ENCODE results near the gene PRDM13.

PRDM13 gene

GRCh38 chr6:99563056-99563723 is 43.4 kb upstream of the PRDM13 start:
- peaks cover 18% of the 10 kb centered on the region for H3K4me1 ChIP-seq (ENCODE audit: control insufficient read depth, low read length)
- H3K4me2 ChIP-seq (ENCODE audit: low read length), result no peak overlapping the region
- 0 out of 2 replicates have a peak, but pooled peaks cover 3% of the 10 kb centered on the region for H3F3A ChIP-seq (ENCODE audit: control insufficient read depth, insufficient read depth)
- H3K4me3 ChIP-seq (ENCODE audit: low read length), result no peak overlapping the region
- peaks cover 20% of the 10 kb centered on the region for H4K20me1 ChIP-seq (ENCODE audit: control insufficient read depth, insufficient read depth, low read depth, low read length)
- no peaks in the 10 kb centered on the region for H3K27me3 ChIP-seq (ENCODE audit: control insufficient read depth, low read length)
- H3K79me2 ChIP-seq (ENCODE audit: control insufficient read depth, low read length), result peaks cover 78% of the 10 kb centered on the region
- no peak overlapping the region for H3K27ac ChIP-seq (ENCODE audit: low read depth, low read length)
- TF ChIP-seq CTCF (IDR thresholded peaks at IDR 0.05; ENCODE audit: low read depth, low read length, poor library complexity, severe bottlenecking), result no peak
- no peak for TF ChIP-seq EZH2phosphoT487 (IDR thresholded peaks at IDR 0.05; ENCODE audit: borderline replicate concordance, low read length)
- no peaks in the 10 kb centered on the region for H3K9me3 ChIP-seq (ENCODE audit: control insufficient read depth, insufficient read depth, low read length)
- H3K36me3 ChIP-seq (ENCODE audit: control insufficient read depth, low read length), result peaks cover 57% of the 10 kb centered on the region
- H3K9me2 ChIP-seq (replicated peaks; ENCODE audit: control insufficient read depth, low read length), result no peaks in the 10 kb centered on the region

DNA sequence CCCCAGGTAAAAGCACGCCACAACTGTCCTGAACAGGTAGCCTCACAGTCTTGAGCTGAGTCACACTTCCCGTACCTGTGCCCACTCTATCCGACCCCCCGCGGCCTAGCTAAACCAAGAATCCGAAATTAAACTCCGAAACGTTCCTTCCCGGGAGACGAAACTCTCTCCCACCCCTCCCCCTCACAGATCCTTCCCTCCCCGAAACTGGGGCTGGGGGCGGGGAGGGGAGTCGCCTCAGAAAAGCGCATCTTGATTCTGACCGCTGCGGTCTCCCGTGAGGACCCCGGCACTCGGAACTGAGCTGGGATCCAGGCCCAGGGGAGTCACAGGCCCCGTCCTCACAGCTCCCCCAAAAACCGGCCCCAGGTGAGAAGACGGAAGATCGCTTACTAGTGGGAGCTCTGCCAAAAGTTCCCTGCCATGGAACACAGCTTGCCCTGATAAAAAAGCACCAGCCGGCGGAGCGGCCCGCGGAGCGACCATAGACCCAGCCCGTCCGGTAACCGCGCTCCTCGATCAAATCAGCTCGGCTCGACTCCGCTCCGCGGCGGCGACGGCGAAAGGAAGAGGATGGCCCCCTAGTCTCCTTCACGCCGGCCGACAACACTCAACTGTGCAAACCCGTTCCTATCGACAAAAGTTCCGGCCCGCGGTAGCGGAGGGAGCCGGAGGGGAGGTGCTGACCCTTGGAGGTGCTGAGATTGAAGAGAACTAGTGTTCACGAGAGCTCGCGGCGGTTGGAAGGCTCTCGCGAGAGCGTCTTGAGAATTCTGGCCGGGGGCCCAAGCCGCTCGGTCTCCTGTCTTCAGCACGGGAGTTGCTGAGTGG is 38.3 kb upstream of the PRDM13 start, which contains the start of gene CCNC:
Gene CCNC, minus strand, starts transcription at position 558 of the 831 bp plus-strand sequence. Its CDS starts 133 bp downstream, at position 425.
- Histone ChIP-seq H3K9me3 (ENCODE audit: control insufficient read depth, insufficient read depth, low read length) (no peaks in the 10 kb centered on the region), H3K4me3 (ENCODE audit: low read length) (peak within 1 kb of the TSS; percentile 88), H4K20me1 (ENCODE audit: control insufficient read depth, insufficient read depth, low read depth, low read length) (peaks cover 14% of the 10 kb centered on the region), H3K27ac (ENCODE audit: low read depth, low read length) (peak within 1 kb of the TSS; percentile 67), H3K79me2 (ENCODE audit: control insufficient read depth, low read length) (peaks cover 51% of the 10 kb centered on the region), H3F3A (ENCODE audit: control insufficient read depth, insufficient read depth) (no peaks in the 10 kb centered on the region), H3K9me2 (replicated peaks; ENCODE audit: control insufficient read depth, low read length) (no peaks in the 10 kb centered on the region), H3K4me2 (ENCODE audit: low read length) (peak within 1 kb of the TSS; percentile 74), H3K27me3 (ENCODE audit: control insufficient read depth, low read length) (no peaks in the 10 kb centered on the region), H3K4me1 (ENCODE audit: control insufficient read depth, low read length) (peaks cover 18% of the 10 kb centered on the region), H3K36me3 (ENCODE audit: control insufficient read depth, low read length) (peaks cover 15% of the 10 kb centered on the region)
- TF ChIP-seq EZH2phosphoT487 (IDR thresholded peaks at IDR 0.05; ENCODE audit: borderline replicate concordance, low read length) (no peak), CTCF (IDR thresholded peaks at IDR 0.05; ENCODE audit: low read depth, low read length, poor library complexity, severe bottlenecking) (no peak)

DNA sequence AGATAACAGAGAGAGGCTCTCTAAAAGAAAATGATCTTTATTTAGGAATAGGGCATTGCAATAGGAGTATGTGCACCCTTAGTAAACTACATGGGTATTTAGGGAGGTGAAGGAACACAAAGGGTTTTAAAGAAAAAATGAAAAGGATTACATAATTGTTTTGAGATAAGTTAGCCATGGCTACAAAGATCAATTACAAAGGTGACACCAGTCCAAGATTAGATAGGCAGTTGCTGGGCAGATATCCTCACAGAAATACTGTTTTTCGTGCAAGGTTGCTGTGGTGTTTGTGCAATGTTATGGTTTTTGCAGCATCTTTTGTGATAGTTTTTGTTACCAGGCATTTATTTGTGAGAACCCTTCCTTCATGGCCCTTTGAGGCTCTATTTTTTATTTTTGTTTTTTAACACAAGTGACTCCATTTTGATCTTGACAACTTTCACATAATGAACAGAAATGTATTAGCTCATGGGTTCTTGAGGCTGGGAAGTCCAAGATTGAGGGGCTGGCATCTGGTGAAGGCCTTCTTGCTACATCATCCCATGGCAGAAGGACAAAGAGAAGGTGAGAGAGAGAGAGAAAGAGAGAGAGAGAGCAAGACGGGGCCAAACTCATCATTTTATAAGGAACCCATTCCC is 32.5 kb upstream of the PRDM13 start:
- Histone ChIP-seq H3F3A (ENCODE audit: control insufficient read depth, insufficient read depth) (no peaks in the 10 kb centered on the region), H3K9me2 (replicated peaks; ENCODE audit: control insufficient read depth, low read length) (no peaks in the 10 kb centered on the region), H3K36me3 (ENCODE audit: control insufficient read depth, low read length) (no peaks in the 10 kb centered on the region), H3K9me3 (ENCODE audit: control insufficient read depth, insufficient read depth, low read length) (no peaks in the 10 kb centered on the region), H3K27me3 (ENCODE audit: control insufficient read depth, low read length) (peaks cover 16% of the 10 kb centered on the region), H3K4me2 (ENCODE audit: low read length) (no peak overlapping the region), H3K79me2 (ENCODE audit: control insufficient read depth, low read length) (no peaks in the 10 kb centered on the region), H4K20me1 (ENCODE audit: control insufficient read depth, insufficient read depth, low read depth, low read length) (no peaks in the 10 kb centered on the region), H3K27ac (ENCODE audit: low read depth, low read length) (no peak overlapping the region), H3K4me3 (ENCODE audit: low read length) (no peak overlapping the region), H3K4me1 (ENCODE audit: control insufficient read depth, low read length) (no peaks in the 10 kb centered on the region)
- TF ChIP-seq CTCF (IDR thresholded peaks at IDR 0.05; ENCODE audit: low read depth, low read length, poor library complexity, severe bottlenecking), result no peak
- no peak for TF ChIP-seq EZH2phosphoT487 (IDR thresholded peaks at IDR 0.05; ENCODE audit: borderline replicate concordance, low read length)
